A549 (cell line): Measurements from ENCODE around the gene MAML3. TPM values are rescaled to one million over a fixed set of nuclear protein-coding genes. Genes with fewer than 3 reads are reported as not detected.

ENCODE experiments used
- ATAC-seq, 2 experiments: fragments of 200-7000 bp in 1 of 2; fragments of >200 bp in 1 of 2; cut with Nextera tagmentation in 1 of 2; cut with Tn5 transposase in 1 of 2; 3 replicates each; pipeline versions ENCODE4 v1.8.0 to v1.9.1; 2018 to 2020; ENCODE audit warnings: mild to moderate bottlenecking in 1 of 2, moderate library complexity in 1 of 2
- CTCF ChIA-PET: fragments of 300-600 bp; sonication (Branson Sonifier 250); formaldehyde crosslinking; extraction: SDS; loops from one replicate; lab custom pipeline; 2021; ENCODE audit warnings: antibody characterized with exemption, inconsistent platforms; lab: Yijun Ruan, JAX
- POLR2A ChIA-PET: fragments of 350-600 bp; formaldehyde crosslinking; extraction: SDS; loops from one replicate; lab custom pipeline; 2021; ENCODE audit warnings: antibody characterized with exemption, inconsistent platforms; lab: Yijun Ruan, JAX
- DNase-seq, 2 experiments: peaks; one replicate each; pipeline versions ENCODE4 v3.0.0 to v3.0.0-alpha.2; 2011 to 2016; ENCODE audit warnings: low read depth in 1 of 2, low spot score in 1 of 2
- FAIRE-seq: peaks from 2 replicates; lab custom pipeline; 2011; peaks lifted over from hg19 to GRCh38; lab: Jason Lieb, UNC
- H3K27ac ChIP-seq, 2 experiments: fragments of >200 bp; sonication (Bioruptor Twin); formaldehyde crosslinking; 3 replicates each; pipeline ENCODE4 v1.5.1; 2016 to 2017
- H3K4me1 ChIP-seq: fragments of >200 bp; sonication (Bioruptor Twin); formaldehyde crosslinking; 3 replicates; pipeline ENCODE4 v1.6.1; 2016
- H3K4me2 ChIP-seq: fragments of >200 bp; sonication (Bioruptor Twin); formaldehyde crosslinking; 3 replicates; pipeline ENCODE4 v1.6.1; 2016
- H3K4me3 ChIP-seq: fragments of >200 bp; sonication (Bioruptor Twin); formaldehyde crosslinking; 3 replicates; pipeline ENCODE4 v1.5.1; 2016
- H3K9me3 ChIP-seq: fragments of >200 bp; sonication (Bioruptor Twin); formaldehyde crosslinking; 3 replicates; pipeline ENCODE4 v1.6.1; 2016
- ATOH8 ChIP-seq: fragments of 250-450 bp; sonication (Bioruptor Pico); IDR thresholded peaks from 2 replicates; pipeline ENCODE4 v1.5.0; 2020; ENCODE audit warnings: low read depth, mild to moderate bottlenecking, moderate library complexity
- CBX2 ChIP-seq: fragments of 200-600 bp; sonication (generic); IDR thresholded peaks from 2 replicates; pipeline ENCODE4 v1.6.1; 2016; ENCODE audit warnings: low read depth, mild to moderate bottlenecking, borderline replicate concordance
- CEBPB ChIP-seq, 2 experiments: fragments of >200 bp in 1 of 2; sonication (Bioruptor Twin) in 1 of 2; formaldehyde crosslinking in 1 of 2; IDR thresholded peaks; 2 replicates each; pipeline ENCODE4 v1.6.1; 2012 to 2016
- CHD2 ChIP-seq: fragments of 150-350 bp; IDR thresholded peaks from 2 replicates; pipeline ENCODE4 v1.6.1; 2014; ENCODE audit warnings: low read length; ENCODE audit not compliant: partially characterized antibody
- CHD4 ChIP-seq: fragments of 200-600 bp; sonication (generic); IDR thresholded peaks from 2 replicates; pipeline ENCODE4 v1.6.1; 2016; ENCODE audit warnings: antibody characterized with exemption, mild to moderate bottlenecking, borderline replicate concordance
- EHF ChIP-seq: fragments of 250-450 bp; sonication (Bioruptor Pico); IDR thresholded peaks from 2 replicates; pipeline ENCODE4 v1.5.0; 2020; ENCODE audit warnings: mild to moderate bottlenecking
- EP300 ChIP-seq, 2 experiments: fragments of >200 bp; sonication (Bioruptor Twin); formaldehyde crosslinking; IDR thresholded peaks; 2 replicates in 1 of 2; 3 replicates in 1 of 2; pipeline ENCODE4 v1.6.1; 2016 to 2017
- FOSL2 ChIP-seq, 2 experiments: fragments of 450-650 bp in 1 of 2; fragments of >200 bp in 1 of 2; sonication (Bioruptor Twin) in 1 of 2; formaldehyde crosslinking; IDR thresholded peaks; 2 replicates each; pipeline versions ENCODE4 v1.5.0 to v1.6.1; 2016 to 2020; ENCODE audit warnings: mild to moderate bottlenecking in 1 of 2, moderate library complexity in 1 of 2
- GATA3 ChIP-seq: IDR thresholded peaks from 2 replicates; pipeline ENCODE4 v1.6.1; 2012; ENCODE audit warnings: borderline replicate concordance
- HDAC2 ChIP-seq: fragments of 200-600 bp; sonication (generic); IDR thresholded peaks from 2 replicates; pipeline ENCODE4 v1.6.1; 2016
- HEYL ChIP-seq: fragments of 250-450 bp; sonication (Bioruptor Pico); IDR thresholded peaks from 2 replicates; pipeline ENCODE4 v1.8.0; 2021; ENCODE audit warnings: mild to moderate bottlenecking, moderate library complexity
- HOXA7 ChIP-seq: fragments of 250-450 bp; sonication (Bioruptor Pico); IDR thresholded peaks from 2 replicates; pipeline ENCODE4 v1.5.0; 2020; ENCODE audit warnings: mild to moderate bottlenecking, moderate library complexity
- JUN ChIP-seq, 2 experiments: fragments of >200 bp; sonication (Bioruptor Twin); formaldehyde crosslinking; IDR thresholded peaks; 2 replicates in 1 of 2; 3 replicates in 1 of 2; pipeline ENCODE4 v1.6.1; 2016 to 2017
- JUNB ChIP-seq: fragments of >200 bp; sonication (Bioruptor Twin); formaldehyde crosslinking; IDR thresholded peaks from 2 replicates; pipeline ENCODE4 v1.6.1; 2016
- MAFK ChIP-seq: fragments of 450-650 bp; IDR thresholded peaks from 2 replicates; pipeline ENCODE4 v1.6.1; 2014; ENCODE audit not compliant: partially characterized antibody
- MAX ChIP-seq: IDR thresholded peaks from 2 replicates; pipeline ENCODE4 v1.6.1; 2012
- MAZ ChIP-seq: fragments of 150-350 bp; IDR thresholded peaks from 2 replicates; pipeline ENCODE4 v1.6.1; 2014; ENCODE audit warnings: antibody characterized with exemption, low read depth, low read length, borderline replicate concordance
- NFE2L2 ChIP-seq: fragments of 150-350 bp; conservative IDR thresholded peaks from 2 replicates; pipeline ENCODE4 v1.6.1; 2014; ENCODE audit warnings: low read length
- NPAS2 ChIP-seq: fragments of 250-450 bp; sonication (Bioruptor Pico); IDR thresholded peaks from 2 replicates; pipeline ENCODE4 v1.8.0; 2022; ENCODE audit warnings: mild to moderate bottlenecking, moderate library complexity, borderline replicate concordance
- RAD21 ChIP-seq, 2 experiments: fragments of >200 bp in 1 of 2; sonication (Bioruptor Twin) in 1 of 2; formaldehyde crosslinking in 1 of 2; IDR thresholded peaks in 1 of 2; conservative IDR thresholded peaks in 1 of 2; 2 replicates in 1 of 2; 3 replicates in 1 of 2; pipeline ENCODE4 v1.6.1; 2012 to 2018; ENCODE audit warnings: inconsistent platforms in 1 of 2
- RFX5 ChIP-seq: fragments of 450-650 bp; IDR thresholded peaks from 2 replicates; pipeline ENCODE4 v1.7.1; 2014; ENCODE audit warnings: antibody characterized with exemption, mild to moderate bottlenecking, moderate library complexity
- SMC3 ChIP-seq: fragments of >200 bp; sonication (Bioruptor Twin); formaldehyde crosslinking; IDR thresholded peaks from 3 replicates; pipeline ENCODE4 v1.6.1; 2018; ENCODE audit warnings: inconsistent platforms
- TP53 ChIP-seq: fragments of 250-450 bp; sonication (Bioruptor Pico); IDR thresholded peaks from 2 replicates; pipeline ENCODE4 v1.5.0; 2021; ENCODE audit warnings: mild to moderate bottlenecking, moderate library complexity
- ZFP36 ChIP-seq: fragments of 450-650 bp; IDR thresholded peaks from 2 replicates; pipeline ENCODE4 v1.6.1; 2014; ENCODE audit warnings: borderline replicate concordance; ENCODE audit not compliant: partially characterized antibody
- ZSCAN20 ChIP-seq: fragments of 250-450 bp; sonication (Bioruptor Pico); IDR thresholded peaks from 2 replicates; pipeline ENCODE4 v1.8.0; 2022; ENCODE audit warnings: mild to moderate bottlenecking, moderate library complexity
- WGBS: methylation state at CpG from one replicate; pipeline ENCODE4 v1.1.6; 2017; ENCODE audit errors: missing lambda C conversion rate; 5-methylcytosine and 5-hydroxymethylcytosine counted together
- polyA plus RNA-seq, 4 experiments: library from polyadenylated mRNA; depleted of rRNA in 3 of 4; stranded (reverse); fragments of >200 nt; fragmentation: RNase III in 1 of 4; extraction: RNeasy Plus Mini Kit Qiagen cat#74134 plus additional on column Dnase treatment in 1 of 4; gene quantifications; 2 replicates in 3 of 4; 3 replicates in 1 of 4; pipeline ENCODE4 v1.2.3, GENCODE V29; 2011 to 2017
- TF ChIP-seq, protein P1 (sequence below): fragments of >200 bp; sonication (Bioruptor Twin); formaldehyde crosslinking; IDR thresholded peaks from 3 replicates; pipeline ENCODE4 v1.6.1; 2016
- TF ChIP-seq, protein P2 (sequence below): fragments of >200 bp; sonication (Bioruptor Twin); formaldehyde crosslinking; IDR thresholded peaks from 3 replicates; pipeline ENCODE4 v1.5.1; 2016
- TF ChIP-seq, protein P3 (sequence below): IDR thresholded peaks from 2 replicates; pipeline ENCODE4 v1.6.1; 2012; ENCODE audit warnings: low read depth, borderline replicate concordance
- TF ChIP-seq, protein P4 (sequence below): IDR thresholded peaks from 2 replicates; pipeline ENCODE4 v1.6.1; 2012

MAML3 gene
- polyA plus RNA-seq, 2 of the 4 experiments (the other 2 are of a cell fraction): 9.0 to 22.2 TPM

GRCh38 chr4:140014284-140014683 lies 139.7 kb downstream of the MAML3 start:
- no peak for FAIRE-seq
- POLR2A ChIA-PET: no interaction called here
- H3K9me3 ChIP-seq: peaks cover 16% of the 10 kb centered on the region
- H3K4me2 ChIP-seq: peak overlapping the region; percentile 74; the same call in 1 of the 3 replicates
- H3K4me3 ChIP-seq: no peak overlapping the region
- H3K4me1 ChIP-seq: peaks cover 61% of the 10 kb centered on the region
- ATAC-seq: no peak
- CTCF ChIA-PET: interaction anchor here (1.7 to 5.3 kb wide), 2 partner anchors 14 to 239 kb away, joined by 5 to 40 read pairs; no protein-coding TSS in a partner anchor
- H3K27ac ChIP-seq: peak overlapping the region; percentile 91 to 92
- TF ChIP-seq MAFK: peak; percentile 55
- TF ChIP-seq ZFP36: no peak
- no peak for TF ChIP-seq FOSL2 (IDR thresholded peaks at IDR 0.05)
- peak; percentile 59 for TF ChIP-seq FOSL2 (CRISPR knock-in tag; IDR thresholded peaks at IDR 0.05)
- TF ChIP-seq HOXA7: 0 out of 2 replicates have a peak, but pooled peaks have one; percentile 7
- TF ChIP-seq CHD4: no peak
- no peak for TF ChIP-seq SMC3
- no peak for TF ChIP-seq NPAS2 (CRISPR knock-in tag)
- no peak for TF ChIP-seq JUNB
- WGBS: 68% methylated on average over 5 of the region's 5 CpGs
- peak in 1 of 2 experiments; percentile 59 for DNase-seq

DNA sequence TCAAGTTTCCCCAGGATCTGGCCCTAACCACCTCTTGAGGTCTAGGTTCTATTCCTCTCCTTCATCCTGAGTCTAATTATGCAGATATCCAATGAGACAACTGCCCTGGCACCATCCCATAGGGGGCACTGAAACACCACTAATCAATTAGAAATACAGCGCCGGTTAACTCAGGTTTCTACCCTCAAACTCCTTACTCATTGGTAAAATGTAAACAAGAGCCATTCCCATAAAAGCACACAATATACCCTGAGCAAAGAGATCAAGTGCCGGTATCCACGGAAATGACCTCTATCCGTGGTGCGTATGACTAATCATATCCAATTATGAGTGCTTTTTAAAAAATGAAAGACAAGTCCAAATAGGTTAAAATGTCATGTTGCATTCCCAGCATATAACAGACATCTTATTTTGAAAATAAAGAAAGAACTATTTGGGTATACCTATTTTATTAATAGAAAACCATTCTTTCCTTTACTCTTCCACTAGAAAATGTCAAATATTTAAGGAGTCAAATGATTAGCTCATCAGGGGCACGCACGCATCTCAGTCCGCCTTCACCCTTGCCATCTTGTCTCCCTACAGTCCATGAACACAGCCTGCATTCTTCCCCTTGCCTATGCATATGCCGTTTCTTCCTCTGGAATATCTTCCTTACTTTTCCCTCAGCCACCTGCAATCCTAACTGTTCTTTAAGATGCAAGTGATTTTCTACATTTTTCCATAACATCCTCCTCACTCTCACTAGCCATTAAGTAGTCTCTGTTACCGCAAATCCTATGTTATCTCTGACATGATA lies 141.1 kb downstream of the MAML3 start:
- Histone ChIP-seq H3K4me2 (peak overlapping the region; percentile 74), H3K4me1 (peaks cover 47% of the 10 kb centered on the region), H3K27ac (peak overlapping the region; percentile 91 to 92), H3K9me3 (peaks cover 16% of the 10 kb centered on the region), H3K4me3 (0 out of 3 replicates have a peak overlapping the region, but pooled peaks have one; percentile 6)
- WGBS: 4% methylated on average over 11 of the region's 11 CpGs
- POLR2A ChIA-PET: interaction anchor here (0.5 to 2.0 kb wide), 4 partner anchors 134 to 360 kb away, joined by 3 to 8 read pairs (median 4); partner anchors contain the start of genes MAML3 and SCOC
- peak; percentile 98 for ATAC-seq
- peak; percentile 57 to 93 for DNase-seq
- no peak for FAIRE-seq
- CTCF ChIA-PET: interaction anchor here (0.5 to 5.3 kb wide), 25 partner anchors 12 to 347 kb away, joined by 3 to 40 read pairs (median 3); no protein-coding TSS in a partner anchor
- TF ChIP-seq CEBPB (IDR thresholded peaks at IDR 0.05) (0 out of 4 replicates have a peak, but pooled peaks of 1 of the 2 experiments have one; percentile 20), TP53 (CRISPR knock-in tag) (peak; percentile 63; the same call in 1 of the 2 replicates), EP300 (IDR thresholded peaks at IDR 0.05) (peak; percentile 66 to 71; a peak in 2 of 5 replicates), CBX2 (no peak), NFE2L2 (peak; percentile 58; the same call in 1 of the 2 replicates), ATOH8 (CRISPR knock-in tag) (0 out of 2 replicates have a peak, but pooled peaks have one; percentile 45), SMC3 (peak; percentile 90), HDAC2 (no peak), RFX5 (no peak), MAX (peak; percentile 49), ZSCAN20 (CRISPR knock-in tag) (no peak), EHF (no peak), FOSL2 (IDR thresholded peaks at IDR 0.05) (peak; percentile 62), FOSL2 (CRISPR knock-in tag; IDR thresholded peaks at IDR 0.05) (peak; percentile 92), HEYL (CRISPR knock-in tag) (no peak), JUNB (peak; percentile 78), GATA3 (peak; percentile 62; the same call in 1 of the 2 replicates), JUN (IDR thresholded peaks at IDR 0.05) (peak; percentile 27 to 75; a peak in 2 of 5 replicates), MAZ (no peak), CHD2 (no peak), RAD21 (conservative IDR thresholded peaks at IDR 0.05 in 1 of 2, IDR thresholded peaks at IDR 0.05 in 1 of 2) (peak; percentile 92 to 94)
- TF ChIP-seq, protein P1, sequence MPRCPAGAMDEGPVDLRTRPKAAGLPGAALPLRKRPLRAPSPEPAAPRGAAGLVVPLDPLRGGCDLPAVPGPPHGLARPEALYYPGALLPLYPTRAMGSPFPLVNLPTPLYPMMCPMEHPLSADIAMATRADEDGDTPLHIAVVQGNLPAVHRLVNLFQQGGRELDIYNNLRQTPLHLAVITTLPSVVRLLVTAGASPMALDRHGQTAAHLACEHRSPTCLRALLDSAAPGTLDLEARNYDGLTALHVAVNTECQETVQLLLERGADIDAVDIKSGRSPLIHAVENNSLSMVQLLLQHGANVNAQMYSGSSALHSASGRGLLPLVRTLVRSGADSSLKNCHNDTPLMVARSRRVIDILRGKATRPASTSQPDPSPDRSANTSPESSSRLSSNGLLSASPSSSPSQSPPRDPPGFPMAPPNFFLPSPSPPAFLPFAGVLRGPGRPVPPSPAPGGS: 0 out of 3 replicates have a peak, but pooled peaks have one; percentile 56
- TF ChIP-seq, protein P2, sequence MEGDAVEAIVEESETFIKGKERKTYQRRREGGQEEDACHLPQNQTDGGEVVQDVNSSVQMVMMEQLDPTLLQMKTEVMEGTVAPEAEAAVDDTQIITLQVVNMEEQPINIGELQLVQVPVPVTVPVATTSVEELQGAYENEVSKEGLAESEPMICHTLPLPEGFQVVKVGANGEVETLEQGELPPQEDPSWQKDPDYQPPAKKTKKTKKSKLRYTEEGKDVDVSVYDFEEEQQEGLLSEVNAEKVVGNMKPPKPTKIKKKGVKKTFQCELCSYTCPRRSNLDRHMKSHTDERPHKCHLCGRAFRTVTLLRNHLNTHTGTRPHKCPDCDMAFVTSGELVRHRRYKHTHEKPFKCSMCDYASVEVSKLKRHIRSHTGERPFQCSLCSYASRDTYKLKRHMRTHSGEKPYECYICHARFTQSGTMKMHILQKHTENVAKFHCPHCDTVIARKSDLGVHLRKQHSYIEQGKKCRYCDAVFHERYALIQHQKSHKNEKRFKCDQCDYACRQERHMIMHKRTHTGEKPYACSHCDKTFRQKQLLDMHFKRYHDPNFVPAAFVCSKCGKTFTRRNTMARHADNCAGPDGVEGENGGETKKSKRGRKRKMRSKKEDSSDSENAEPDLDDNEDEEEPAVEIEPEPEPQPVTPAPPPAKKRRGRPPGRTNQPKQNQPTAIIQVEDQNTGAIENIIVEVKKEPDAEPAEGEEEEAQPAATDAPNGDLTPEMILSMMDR: peak; percentile 75
- TF ChIP-seq, protein P3, sequence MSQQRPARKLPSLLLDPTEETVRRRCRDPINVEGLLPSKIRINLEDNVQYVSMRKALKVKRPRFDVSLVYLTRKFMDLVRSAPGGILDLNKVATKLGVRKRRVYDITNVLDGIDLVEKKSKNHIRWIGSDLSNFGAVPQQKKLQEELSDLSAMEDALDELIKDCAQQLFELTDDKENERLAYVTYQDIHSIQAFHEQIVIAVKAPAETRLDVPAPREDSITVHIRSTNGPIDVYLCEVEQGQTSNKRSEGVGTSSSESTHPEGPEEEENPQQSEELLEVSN: no peak
- TF ChIP-seq, protein P4, sequence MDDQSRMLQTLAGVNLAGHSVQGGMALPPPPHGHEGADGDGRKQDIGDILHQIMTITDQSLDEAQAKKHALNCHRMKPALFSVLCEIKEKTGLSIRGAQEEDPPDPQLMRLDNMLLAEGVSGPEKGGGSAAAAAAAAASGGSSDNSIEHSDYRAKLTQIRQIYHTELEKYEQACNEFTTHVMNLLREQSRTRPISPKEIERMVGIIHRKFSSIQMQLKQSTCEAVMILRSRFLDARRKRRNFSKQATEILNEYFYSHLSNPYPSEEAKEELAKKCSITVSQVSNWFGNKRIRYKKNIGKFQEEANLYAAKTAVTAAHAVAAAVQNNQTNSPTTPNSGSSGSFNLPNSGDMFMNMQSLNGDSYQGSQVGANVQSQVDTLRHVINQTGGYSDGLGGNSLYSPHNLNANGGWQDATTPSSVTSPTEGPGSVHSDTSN: no peak
